Measurements from ENCODE around the gene WNT5A. TPM values are rescaled to one million over a fixed set of nuclear protein-coding genes. Genes with fewer than 3 reads are reported as not detected.

WNT5A gene
- total and polyA plus RNA-seq, 9 of the 15 experiments (the other 6 are each of a cell fraction or from before 2014, with no cell fraction given): 0.11 TPM; not detected in 8

DNA sequence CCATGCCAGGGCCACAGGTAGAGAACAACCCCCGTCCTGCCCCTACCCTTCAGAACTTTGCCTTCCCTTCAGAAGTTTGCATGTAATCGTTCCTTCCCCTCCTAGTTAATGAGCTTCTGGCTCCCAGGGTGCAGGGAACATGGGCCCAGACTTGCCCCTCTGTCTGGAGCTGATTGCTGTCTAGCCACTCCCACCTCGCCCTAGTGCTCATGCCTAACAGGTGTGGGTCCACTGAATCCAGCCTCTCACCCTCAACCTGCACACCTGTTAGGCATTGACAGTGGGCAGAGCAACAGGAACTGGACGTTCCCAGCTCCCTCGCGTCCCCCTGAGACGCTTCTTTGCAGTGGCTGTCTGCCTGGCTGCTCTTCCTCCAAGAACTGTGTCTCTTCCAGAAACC is 40.3 kb downstream of the WNT5A start:
- TF ChIP-seq HBP1 (CRISPR knock-in tag; IDR thresholded peaks at IDR 0.05): no peak
- no peak for TF ChIP-seq NR4A1 (CRISPR knock-in tag; IDR thresholded peaks at IDR 0.05)
- no peak for TF ChIP-seq NR4A1 (tag; IDR thresholded peaks at IDR 0.05)
- no peak for TF ChIP-seq L3MBTL2 (IDR thresholded peaks at IDR 0.05)
- TF ChIP-seq CTCFL (IDR thresholded peaks at IDR 0.05; ENCODE audit: borderline replicate concordance, insufficient read depth, low read depth, low read length, poor library complexity, severe bottlenecking): no peak
- no peak for TF ChIP-seq ZBTB43 (CRISPR knock-in tag; IDR thresholded peaks at IDR 0.05)
- TF ChIP-seq MED1 (CRISPR knock-in tag; IDR thresholded peaks at IDR 0.05; ENCODE audit: borderline replicate concordance): no peak
- TF ChIP-seq, protein P1, sequence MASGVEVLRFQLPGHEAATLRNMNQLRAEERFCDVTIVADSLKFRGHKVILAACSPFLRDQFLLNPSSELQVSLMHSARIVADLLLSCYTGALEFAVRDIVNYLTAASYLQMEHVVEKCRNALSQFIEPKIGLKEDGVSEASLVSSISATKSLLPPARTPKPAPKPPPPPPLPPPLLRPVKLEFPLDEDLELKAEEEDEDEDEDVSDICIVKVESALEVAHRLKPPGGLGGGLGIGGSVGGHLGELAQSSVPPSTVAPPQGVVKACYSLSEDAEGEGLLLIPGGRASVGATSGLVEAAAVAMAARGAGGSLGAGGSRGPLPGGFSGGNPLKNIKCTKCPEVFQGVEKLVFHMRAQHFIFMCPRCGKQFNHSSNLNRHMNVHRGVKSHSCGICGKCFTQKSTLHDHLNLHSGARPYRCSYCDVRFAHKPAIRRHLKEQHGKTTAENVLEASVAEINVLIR (CRISPR knock-in tag; IDR thresholded peaks at IDR 0.05): no peak
- TF ChIP-seq POU5F1 (IDR thresholded peaks at IDR 0.05; ENCODE audit: borderline replicate concordance, low read depth, low read length, partially characterized antibody): no peak

More for the DNA sequence above, 40.3 kb downstream of the WNT5A start:
- no peak overlapping the region for H3K27ac ChIP-seq (ENCODE audit: extremely low read depth, low read depth, low read length)
- H3K9ac ChIP-seq (ENCODE audit: insufficient read depth in 1 of 2, low read depth in 2 of 2, low read length in 2 of 2): no peak overlapping the region
- H4K20me1 ChIP-seq (replicated peaks; ENCODE audit: control insufficient read depth, insufficient read depth, low read length): no peaks in the 10 kb centered on the region
- intact Hi-C loops (cut with micrococcal nuclease) (no loop called here), in situ Hi-C loops (cut with MboI) (no loop called here)
- no peak overlapping the region for H2AFZ ChIP-seq (ENCODE audit: low read depth, low read length)
- H3K4me3 ChIP-seq: no peak overlapping the region
- H3K9me1 ChIP-seq (ENCODE audit: control insufficient read depth, insufficient read depth, low read length): no peaks in the 10 kb centered on the region
- ChIA-PET POLR2A (no interaction called here), CTCF (ENCODE audit: low intra/inter-chr PET ratio) (no interaction called here)
- BruUV-seq (replicated peaks): no TSS peak
- no peaks in the 10 kb centered on the region for H3K4me1 ChIP-seq (replicated peaks in 1 of 2; ENCODE audit: control insufficient read depth in 2 of 2, insufficient read depth in 2 of 2, low read length in 2 of 2)
- H3K27me3 ChIP-seq (ENCODE audit: control insufficient read depth in 2 of 2, insufficient read depth in 2 of 2, low read length in 2 of 2): 0 out of 5 replicates have a peak, but pooled peaks cover 0 to 5% of the 10 kb centered on the region in 2 experiments
- H3K36me3 ChIP-seq (ENCODE audit: control insufficient read depth, insufficient read depth, low read length): no peaks in the 10 kb centered on the region
- DNase-seq (ENCODE audit: extremely low read depth in 1 of 4, low spot score in 3 of 4) (no peak), FAIRE-seq (no peak), ATAC-seq (no peak)
- no peaks in the 10 kb centered on the region for H3K79me2 ChIP-seq (ENCODE audit: control insufficient read depth, insufficient read depth, low read length)
- WGBS (ENCODE audit: insufficient coverage, low coverage, missing lambda C conversion rate): 0% methylated on average over 6 of the region's 7 CpGs
- no peak overlapping the region for H3K4me2 ChIP-seq (ENCODE audit: insufficient read depth, low read length)
- H3K9me3 ChIP-seq (replicated peaks; ENCODE audit: control insufficient read depth, insufficient read depth, low read depth, low read length): no peaks in the 10 kb centered on the region

Measured in K562 (cell line).